ENCODE measurements around the gene SLC25A15.
"Not testable (repeated sequence)": the region's sequence is repeated elsewhere in the genome, so short reads cannot be mapped to it uniquely, and the experiment has no call there.

Gene SLC25A15

GRCh38 chr13:40780822-40781401 lies 8.5 kb upstream of the SLC25A15 start:
- in situ Hi-C loops (cut with MboI; ENCODE audit: low sequenced_read_pairs), result no loop called here

- in situ Hi-C loops (cut with MboI; ENCODE audit: low sequenced_read_pairs), result no loop called here
These were observed 7.7 kb upstream of the SLC25A15 start for GRCh38 chr13:40781717-40782116.

GRCh38 chr13:40782971-40783370 lies 6.4 kb upstream of the SLC25A15 start:
- in situ Hi-C loops (cut with MboI; ENCODE audit: low sequenced_read_pairs), result not testable (repeated sequence)

- in situ Hi-C loops (cut with MboI; ENCODE audit: low sequenced_read_pairs), result no loop called here
These were observed 4.9 kb upstream of the SLC25A15 start for GRCh38 chr13:40784540-40784939.

- in situ Hi-C loops (cut with MboI; ENCODE audit: low sequenced_read_pairs), result no loop called here
These were observed 2.8 kb upstream of the SLC25A15 start for GRCh38 chr13:40786568-40786996.

GRCh38 chr13:40787062-40787461 lies 2.3 kb upstream of the SLC25A15 start:
- in situ Hi-C loops (cut with MboI; ENCODE audit: low sequenced_read_pairs), result no loop called here

GRCh38 chr13:40788540-40789274 lies 704 bp upstream of the SLC25A15 start:
- in situ Hi-C loops (cut with MboI; ENCODE audit: low sequenced_read_pairs), result not testable (repeated sequence)

- in situ Hi-C loops (cut with MboI; ENCODE audit: low sequenced_read_pairs), result no loop called here
These were observed 774 bp downstream of the SLC25A15 start for GRCh38 chr13:40790154-40790616.

- in situ Hi-C loops (cut with MboI; ENCODE audit: low sequenced_read_pairs), result no loop called here
These were observed 3.1 kb downstream of the SLC25A15 start for GRCh38 chr13:40792284-40793051.

GRCh38 chr13:40793339-40793738 lies 3.9 kb downstream of the SLC25A15 start:
- in situ Hi-C loops (cut with MboI; ENCODE audit: low sequenced_read_pairs), result no loop called here

- in situ Hi-C loops (cut with MboI; ENCODE audit: low sequenced_read_pairs), result no loop called here
These were observed 5.3 kb downstream of the SLC25A15 start for GRCh38 chr13:40794414-40795368.

- in situ Hi-C loops (cut with MboI; ENCODE audit: low sequenced_read_pairs), result no loop called here
These were observed 7.2 kb downstream of the SLC25A15 start for GRCh38 chr13:40796649-40797048.

- in situ Hi-C loops (cut with MboI; ENCODE audit: low sequenced_read_pairs), result no loop called here
These were observed 9.0 kb downstream of the SLC25A15 start for GRCh38 chr13:40798380-40798779.

GRCh38 chr13:40799508-40799907 lies 10.1 kb downstream of the SLC25A15 start:
- in situ Hi-C loops (cut with MboI; ENCODE audit: low sequenced_read_pairs), result no loop called here

GRCh38 chr13:40800559-40800958 lies 11.1 kb downstream of the SLC25A15 start:
- in situ Hi-C loops (cut with MboI; ENCODE audit: low sequenced_read_pairs), result no loop called here

- in situ Hi-C loops (cut with MboI; ENCODE audit: low sequenced_read_pairs), result no loop called here
These were observed 12.1 kb downstream of the SLC25A15 start for GRCh38 chr13:40801255-40802217.

- in situ Hi-C loops (cut with MboI; ENCODE audit: low sequenced_read_pairs), result no loop called here
These were observed 13.9 kb downstream of the SLC25A15 start for GRCh38 chr13:40803316-40803715.

GRCh38 chr13:40806241-40806640 lies 16.8 kb downstream of the SLC25A15 start:
- in situ Hi-C loops (cut with MboI; ENCODE audit: low sequenced_read_pairs), result no loop called here

GRCh38 chr13:40809471-40809870 lies 20.1 kb downstream of the SLC25A15 start:
- in situ Hi-C loops (cut with MboI; ENCODE audit: low sequenced_read_pairs), result no loop called here

Measured in HL-60/S4 treated with retinoic acid at 250 ng/mL for 4 days and 3 days (cell line).